ENCODE data around the gene PDE11A. TPM values are rescaled to one million over a fixed set of nuclear protein-coding genes. Genes with fewer than 3 reads are reported as not detected.

PDE11A gene
- total and polyA plus RNA-seq, 2 experiments from 2014 or later, result 0.08 to 0.73 TPM

DNA sequence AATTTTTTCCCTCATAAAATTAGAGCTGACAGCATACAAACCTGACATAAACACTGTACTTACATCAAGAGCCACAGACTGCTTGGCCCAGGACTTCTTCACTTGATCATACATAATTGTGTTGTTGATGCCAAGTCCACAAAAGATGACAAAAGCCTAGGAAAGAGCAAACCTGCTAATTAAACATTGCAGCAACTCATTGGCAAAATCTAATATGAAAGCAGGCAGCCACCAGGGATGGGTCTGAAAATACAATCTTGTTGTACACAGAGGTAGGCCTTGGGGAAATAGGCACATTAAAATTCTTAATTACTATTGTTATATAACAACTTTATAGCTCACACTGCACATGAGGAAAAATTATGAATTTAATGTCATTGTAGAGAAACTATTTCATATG lies 255.8 kb downstream of the PDE11A start:
- Histone ChIP-seq H3K9me2 (ENCODE audit: insufficient read depth) (no peaks in the 10 kb centered on the region), H3K4me2 (no peak overlapping the region), H3K4me1 (ENCODE audit: insufficient read depth) (no peaks in the 10 kb centered on the region), H3K27me3 (ENCODE audit: insufficient read depth) (no peaks in the 10 kb centered on the region), H4K20me1 (replicated peaks; ENCODE audit: insufficient read depth) (no peaks in the 10 kb centered on the region), H3K79me2 (replicated peaks; ENCODE audit: insufficient read depth) (no peaks in the 10 kb centered on the region), H3K4me3 (no peak overlapping the region), H3K27ac (ENCODE audit: low read depth) (no peak overlapping the region), H3K36me3 (ENCODE audit: insufficient read depth) (no peaks in the 10 kb centered on the region), H2AFZ (no peak overlapping the region), H3F3A (replicated peaks; ENCODE audit: low read depth) (no peaks in the 10 kb centered on the region)
- Mint-ChIP-seq H3K27ac (no peak overlapping the region), H3K36me3 (ENCODE audit: low read depth) (no peaks in the 10 kb centered on the region), H3K4me3 (no peak overlapping the region), H3K4me1 (no peaks in the 10 kb centered on the region), H3K27me3 (ENCODE audit: insufficient read depth, low read depth, poor library complexity) (peaks cover 2% of the 10 kb centered on the region), H3K9me3 (peaks cover 4% of the 10 kb centered on the region; the same call in 1 of the 3 replicates)
- TF ChIP-seq, protein P1, sequence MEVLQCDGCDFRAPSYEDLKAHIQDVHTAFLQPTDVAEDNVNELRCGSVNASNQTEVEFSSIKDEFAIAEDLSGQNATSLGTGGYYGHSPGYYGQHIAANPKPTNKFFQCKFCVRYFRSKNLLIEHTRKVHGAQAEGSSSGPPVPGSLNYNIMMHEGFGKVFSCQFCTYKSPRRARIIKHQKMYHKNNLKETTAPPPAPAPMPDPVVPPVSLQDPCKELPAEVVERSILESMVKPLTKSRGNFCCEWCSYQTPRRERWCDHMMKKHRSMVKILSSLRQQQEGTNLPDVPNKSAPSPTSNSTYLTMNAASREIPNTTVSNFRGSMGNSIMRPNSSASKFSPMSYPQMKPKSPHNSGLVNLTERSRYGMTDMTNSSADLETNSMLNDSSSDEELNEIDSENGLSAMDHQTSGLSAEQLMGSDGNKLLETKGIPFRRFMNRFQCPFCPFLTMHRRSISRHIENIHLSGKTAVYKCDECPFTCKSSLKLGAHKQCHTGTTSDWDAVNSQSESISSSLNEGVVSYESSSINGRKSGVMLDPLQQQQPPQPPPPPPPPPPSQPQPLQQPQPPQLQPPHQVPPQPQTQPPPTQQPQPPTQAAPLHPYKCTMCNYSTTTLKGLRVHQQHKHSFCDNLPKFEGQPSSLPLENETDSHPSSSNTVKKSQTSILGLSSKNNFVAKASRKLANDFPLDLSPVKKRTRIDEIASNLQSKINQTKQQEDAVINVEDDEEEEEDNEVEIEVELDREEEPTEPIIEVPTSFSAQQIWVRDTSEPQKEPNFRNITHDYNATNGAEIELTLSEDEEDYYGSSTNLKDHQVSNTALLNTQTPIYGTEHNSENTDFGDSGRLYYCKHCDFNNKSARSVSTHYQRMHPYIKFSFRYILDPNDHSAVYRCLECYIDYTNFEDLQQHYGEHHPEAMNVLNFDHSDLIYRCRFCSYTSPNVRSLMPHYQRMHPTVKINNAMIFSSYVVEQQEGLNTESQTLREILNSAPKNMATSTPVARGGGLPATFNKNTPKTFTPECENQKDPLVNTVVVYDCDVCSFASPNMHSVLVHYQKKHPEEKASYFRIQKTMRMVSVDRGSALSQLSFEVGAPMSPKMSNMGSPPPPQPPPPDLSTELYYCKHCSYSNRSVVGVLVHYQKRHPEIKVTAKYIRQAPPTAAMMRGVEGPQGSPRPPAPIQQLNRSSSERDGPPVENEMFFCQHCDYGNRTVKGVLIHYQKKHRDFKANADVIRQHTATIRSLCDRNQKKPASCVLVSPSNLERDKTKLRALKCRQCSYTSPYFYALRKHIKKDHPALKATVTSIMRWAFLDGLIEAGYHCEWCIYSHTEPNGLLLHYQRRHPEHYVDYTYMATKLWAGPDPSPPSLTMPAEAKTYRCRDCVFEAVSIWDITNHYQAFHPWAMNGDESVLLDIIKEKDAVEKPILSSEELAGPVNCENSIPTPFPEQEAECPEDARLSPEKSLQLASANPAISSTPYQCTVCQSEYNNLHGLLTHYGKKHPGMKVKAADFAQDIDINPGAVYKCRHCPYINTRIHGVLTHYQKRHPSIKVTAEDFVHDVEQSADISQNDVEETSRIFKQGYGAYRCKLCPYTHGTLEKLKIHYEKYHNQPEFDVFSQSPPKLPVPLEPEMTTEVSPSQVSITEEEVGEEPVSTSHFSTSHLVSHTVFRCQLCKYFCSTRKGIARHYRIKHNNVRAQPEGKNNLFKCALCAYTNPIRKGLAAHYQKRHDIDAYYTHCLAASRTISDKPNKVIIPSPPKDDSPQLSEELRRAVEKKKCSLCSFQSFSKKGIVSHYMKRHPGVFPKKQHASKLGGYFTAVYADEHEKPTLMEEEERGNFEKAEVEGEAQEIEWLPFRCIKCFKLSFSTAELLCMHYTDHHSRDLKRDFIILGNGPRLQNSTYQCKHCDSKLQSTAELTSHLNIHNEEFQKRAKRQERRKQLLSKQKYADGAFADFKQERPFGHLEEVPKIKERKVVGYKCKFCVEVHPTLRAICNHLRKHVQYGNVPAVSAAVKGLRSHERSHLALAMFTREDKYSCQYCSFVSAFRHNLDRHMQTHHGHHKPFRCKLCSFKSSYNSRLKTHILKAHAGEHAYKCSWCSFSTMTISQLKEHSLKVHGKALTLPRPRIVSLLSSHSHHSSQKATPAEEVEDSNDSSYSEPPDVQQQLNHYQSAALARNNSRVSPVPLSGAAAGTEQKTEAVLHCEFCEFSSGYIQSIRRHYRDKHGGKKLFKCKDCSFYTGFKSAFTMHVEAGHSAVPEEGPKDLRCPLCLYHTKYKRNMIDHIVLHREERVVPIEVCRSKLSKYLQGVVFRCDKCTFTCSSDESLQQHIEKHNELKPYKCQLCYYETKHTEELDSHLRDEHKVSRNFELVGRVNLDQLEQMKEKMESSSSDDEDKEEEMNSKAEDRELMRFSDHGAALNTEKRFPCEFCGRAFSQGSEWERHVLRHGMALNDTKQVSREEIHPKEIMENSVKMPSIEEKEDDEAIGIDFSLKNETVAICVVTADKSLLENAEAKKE (CRISPR knock-in tag; IDR thresholded peaks at IDR 0.05), result no peak
- no peak for TF ChIP-seq CREB1 (CRISPR knock-in tag; IDR thresholded peaks at IDR 0.05; ENCODE audit: low read depth)
- no peak for TF ChIP-seq ZNF114 (CRISPR knock-in tag; IDR thresholded peaks at IDR 0.05)
- no peak for TF ChIP-seq NANOG (IDR thresholded peaks at IDR 0.05; ENCODE audit: borderline replicate concordance)
- TF ChIP-seq, protein P2, sequence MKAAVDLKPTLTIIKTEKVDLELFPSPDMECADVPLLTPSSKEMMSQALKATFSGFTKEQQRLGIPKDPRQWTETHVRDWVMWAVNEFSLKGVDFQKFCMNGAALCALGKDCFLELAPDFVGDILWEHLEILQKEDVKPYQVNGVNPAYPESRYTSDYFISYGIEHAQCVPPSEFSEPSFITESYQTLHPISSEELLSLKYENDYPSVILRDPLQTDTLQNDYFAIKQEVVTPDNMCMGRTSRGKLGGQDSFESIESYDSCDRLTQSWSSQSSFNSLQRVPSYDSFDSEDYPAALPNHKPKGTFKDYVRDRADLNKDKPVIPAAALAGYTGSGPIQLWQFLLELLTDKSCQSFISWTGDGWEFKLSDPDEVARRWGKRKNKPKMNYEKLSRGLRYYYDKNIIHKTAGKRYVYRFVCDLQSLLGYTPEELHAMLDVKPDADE (IDR thresholded peaks at IDR 0.05), result no peak
- TF ChIP-seq JUNB (IDR thresholded peaks at IDR 0.05; ENCODE audit: unreplicated experiment), result no peak
- no peak for TF ChIP-seq STAT1 (IDR thresholded peaks at IDR 0.05; ENCODE audit: unreplicated experiment)
- no peak for TF ChIP-seq EZH2phosphoT487 (IDR thresholded peaks at IDR 0.05; ENCODE audit: unreplicated experiment)
- no peak for TF ChIP-seq ZNF331 (CRISPR knock-in tag; IDR thresholded peaks at IDR 0.05; ENCODE audit: low read depth)
- no peak for TF ChIP-seq EZH2 (IDR thresholded peaks at IDR 0.05; ENCODE audit: low read depth, unreplicated experiment)
- TF ChIP-seq, protein P3, sequence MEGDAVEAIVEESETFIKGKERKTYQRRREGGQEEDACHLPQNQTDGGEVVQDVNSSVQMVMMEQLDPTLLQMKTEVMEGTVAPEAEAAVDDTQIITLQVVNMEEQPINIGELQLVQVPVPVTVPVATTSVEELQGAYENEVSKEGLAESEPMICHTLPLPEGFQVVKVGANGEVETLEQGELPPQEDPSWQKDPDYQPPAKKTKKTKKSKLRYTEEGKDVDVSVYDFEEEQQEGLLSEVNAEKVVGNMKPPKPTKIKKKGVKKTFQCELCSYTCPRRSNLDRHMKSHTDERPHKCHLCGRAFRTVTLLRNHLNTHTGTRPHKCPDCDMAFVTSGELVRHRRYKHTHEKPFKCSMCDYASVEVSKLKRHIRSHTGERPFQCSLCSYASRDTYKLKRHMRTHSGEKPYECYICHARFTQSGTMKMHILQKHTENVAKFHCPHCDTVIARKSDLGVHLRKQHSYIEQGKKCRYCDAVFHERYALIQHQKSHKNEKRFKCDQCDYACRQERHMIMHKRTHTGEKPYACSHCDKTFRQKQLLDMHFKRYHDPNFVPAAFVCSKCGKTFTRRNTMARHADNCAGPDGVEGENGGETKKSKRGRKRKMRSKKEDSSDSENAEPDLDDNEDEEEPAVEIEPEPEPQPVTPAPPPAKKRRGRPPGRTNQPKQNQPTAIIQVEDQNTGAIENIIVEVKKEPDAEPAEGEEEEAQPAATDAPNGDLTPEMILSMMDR (conservative IDR thresholded peaks at IDR 0.05; ENCODE audit: low read depth in 2 of 2), result no peak
- TF ChIP-seq, protein P4, sequence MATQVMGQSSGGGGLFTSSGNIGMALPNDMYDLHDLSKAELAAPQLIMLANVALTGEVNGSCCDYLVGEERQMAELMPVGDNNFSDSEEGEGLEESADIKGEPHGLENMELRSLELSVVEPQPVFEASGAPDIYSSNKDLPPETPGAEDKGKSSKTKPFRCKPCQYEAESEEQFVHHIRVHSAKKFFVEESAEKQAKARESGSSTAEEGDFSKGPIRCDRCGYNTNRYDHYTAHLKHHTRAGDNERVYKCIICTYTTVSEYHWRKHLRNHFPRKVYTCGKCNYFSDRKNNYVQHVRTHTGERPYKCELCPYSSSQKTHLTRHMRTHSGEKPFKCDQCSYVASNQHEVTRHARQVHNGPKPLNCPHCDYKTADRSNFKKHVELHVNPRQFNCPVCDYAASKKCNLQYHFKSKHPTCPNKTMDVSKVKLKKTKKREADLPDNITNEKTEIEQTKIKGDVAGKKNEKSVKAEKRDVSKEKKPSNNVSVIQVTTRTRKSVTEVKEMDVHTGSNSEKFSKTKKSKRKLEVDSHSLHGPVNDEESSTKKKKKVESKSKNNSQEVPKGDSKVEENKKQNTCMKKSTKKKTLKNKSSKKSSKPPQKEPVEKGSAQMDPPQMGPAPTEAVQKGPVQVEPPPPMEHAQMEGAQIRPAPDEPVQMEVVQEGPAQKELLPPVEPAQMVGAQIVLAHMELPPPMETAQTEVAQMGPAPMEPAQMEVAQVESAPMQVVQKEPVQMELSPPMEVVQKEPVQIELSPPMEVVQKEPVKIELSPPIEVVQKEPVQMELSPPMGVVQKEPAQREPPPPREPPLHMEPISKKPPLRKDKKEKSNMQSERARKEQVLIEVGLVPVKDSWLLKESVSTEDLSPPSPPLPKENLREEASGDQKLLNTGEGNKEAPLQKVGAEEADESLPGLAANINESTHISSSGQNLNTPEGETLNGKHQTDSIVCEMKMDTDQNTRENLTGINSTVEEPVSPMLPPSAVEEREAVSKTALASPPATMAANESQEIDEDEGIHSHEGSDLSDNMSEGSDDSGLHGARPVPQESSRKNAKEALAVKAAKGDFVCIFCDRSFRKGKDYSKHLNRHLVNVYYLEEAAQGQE (IDR thresholded peaks at IDR 0.05; ENCODE audit: unreplicated experiment), result no peak
- TF ChIP-seq POLR2AphosphoS5 (IDR thresholded peaks at IDR 0.05; ENCODE audit: low read depth), result no peak
- DNase-seq (ENCODE audit: low spot score) (no peak), ATAC-seq (no peak)
